Measurements from ENCODE around the gene HABP4. TPM values are rescaled to one million over a fixed set of nuclear protein-coding genes. Genes with fewer than 3 reads are reported as not detected.

HABP4 gene
- total RNA-seq, 1 donor from 2014 or later: 10.3 TPM

DNA sequence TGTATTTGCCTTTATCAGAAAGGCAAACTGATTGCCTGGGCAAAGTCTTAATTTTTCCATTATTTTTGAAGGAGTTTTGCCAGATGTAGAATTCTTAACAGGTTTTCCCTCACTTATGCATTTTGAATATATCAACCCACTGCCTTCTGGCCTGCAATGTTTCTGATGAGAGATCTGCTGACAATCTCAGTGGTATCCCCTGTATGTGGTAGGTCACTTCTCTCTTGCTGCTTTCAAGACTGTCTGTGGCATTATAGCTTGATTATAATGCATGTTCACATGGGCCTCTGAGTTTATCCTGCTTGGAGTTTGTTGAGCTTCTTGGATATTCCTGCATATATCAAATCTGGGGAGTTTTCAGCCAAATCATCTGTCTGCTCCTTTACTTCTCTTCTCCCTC, 82.2 kb downstream of the HABP4 start:
- no peak overlapping the region for H3K4me3 ChIP-seq
- H3K27ac ChIP-seq: no peak overlapping the region
- DNase-seq: no peak
- H3K27me3 ChIP-seq: no peaks in the 10 kb centered on the region
- no peaks in the 10 kb centered on the region for H3K9me3 ChIP-seq
- peaks cover 6% of the 10 kb centered on the region for H3K36me3 ChIP-seq
- TF ChIP-seq, protein P1, sequence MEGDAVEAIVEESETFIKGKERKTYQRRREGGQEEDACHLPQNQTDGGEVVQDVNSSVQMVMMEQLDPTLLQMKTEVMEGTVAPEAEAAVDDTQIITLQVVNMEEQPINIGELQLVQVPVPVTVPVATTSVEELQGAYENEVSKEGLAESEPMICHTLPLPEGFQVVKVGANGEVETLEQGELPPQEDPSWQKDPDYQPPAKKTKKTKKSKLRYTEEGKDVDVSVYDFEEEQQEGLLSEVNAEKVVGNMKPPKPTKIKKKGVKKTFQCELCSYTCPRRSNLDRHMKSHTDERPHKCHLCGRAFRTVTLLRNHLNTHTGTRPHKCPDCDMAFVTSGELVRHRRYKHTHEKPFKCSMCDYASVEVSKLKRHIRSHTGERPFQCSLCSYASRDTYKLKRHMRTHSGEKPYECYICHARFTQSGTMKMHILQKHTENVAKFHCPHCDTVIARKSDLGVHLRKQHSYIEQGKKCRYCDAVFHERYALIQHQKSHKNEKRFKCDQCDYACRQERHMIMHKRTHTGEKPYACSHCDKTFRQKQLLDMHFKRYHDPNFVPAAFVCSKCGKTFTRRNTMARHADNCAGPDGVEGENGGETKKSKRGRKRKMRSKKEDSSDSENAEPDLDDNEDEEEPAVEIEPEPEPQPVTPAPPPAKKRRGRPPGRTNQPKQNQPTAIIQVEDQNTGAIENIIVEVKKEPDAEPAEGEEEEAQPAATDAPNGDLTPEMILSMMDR (IDR thresholded peaks at IDR 0.05): no peak
- no peaks in the 10 kb centered on the region for H3K4me1 ChIP-seq
- no peak for ATAC-seq
- intact Hi-C loops (cut with DNase I): no loop called here

DNA sequence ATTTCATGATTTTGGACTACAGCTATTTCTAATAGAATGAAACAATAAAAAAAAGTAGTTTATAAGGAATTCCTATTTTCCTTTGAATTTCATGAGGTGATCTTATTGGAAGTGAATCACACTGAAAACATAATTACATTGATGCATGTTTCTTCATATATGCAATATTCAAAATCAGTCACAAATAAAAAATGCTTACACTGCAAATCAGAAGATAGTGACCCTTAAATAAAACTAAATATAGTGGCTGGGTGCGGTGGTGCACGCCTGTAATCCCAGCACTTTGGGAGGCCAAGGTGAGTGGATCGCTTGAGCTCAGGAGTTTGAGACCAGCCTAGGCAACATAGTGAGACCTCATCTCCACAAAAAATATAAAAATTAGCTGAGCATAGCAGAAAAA, 90.1 kb downstream of the HABP4 start:
- TF ChIP-seq, protein P1 (IDR thresholded peaks at IDR 0.05): no peak
- no peak overlapping the region for H3K27ac ChIP-seq
- intact Hi-C loops (cut with DNase I): no loop called here
- no peaks in the 10 kb centered on the region for H3K9me3 ChIP-seq
- DNase-seq: no peak
- H3K4me3 ChIP-seq: no peak overlapping the region
- no peaks in the 10 kb centered on the region for H3K36me3 ChIP-seq
- H3K27me3 ChIP-seq: no peaks in the 10 kb centered on the region
- H3K4me1 ChIP-seq: no peaks in the 10 kb centered on the region
- ATAC-seq: no peak

Other genes starting within 250 kb of the HABP4 start
- 0.81 TPM for gene HSD17B3, start 148.0 kb upstream of the HABP4 start, total RNA-seq
- 30.3 TPM for gene SLC35D2, start 66.5 kb upstream of the HABP4 start, total RNA-seq
- 0.67 TPM for gene ZNF367, start 31.8 kb upstream of the HABP4 start, total RNA-seq
- gene CDC14B, start 169.7 kb downstream of the HABP4 start, total RNA-seq: 14.5 TPM
- gene PRXL2C, start 205.1 kb downstream of the HABP4 start, total RNA-seq: 25.6 TPM